Lung (tissue), 12 donors: ENCODE data around the gene RPS24. TPM values are rescaled to one million over a fixed set of nuclear protein-coding genes. Genes with fewer than 3 reads are reported as not detected.
"Not testable (repeated sequence)": the region's sequence is repeated elsewhere in the genome, so short reads cannot be mapped to it uniquely, and the experiment has no call there.

Source experiments
- ATAC-seq: fragments of 200-7000 bp; cut with Tn5 transposase; one replicate; pipeline ENCODE4 v1.9.1; 2020; ENCODE audit warnings: moderate number of reproducible peaks; ENCODE audit not compliant: insufficient read depth, low FRiP score
- DNase-seq, 3 donors: peaks; one replicate each; pipeline ENCODE4 v3.0.0-alpha.2; 2013 to 2017
- H3K27ac ChIP-seq, 2 donors: one replicate each; pipeline ENCODE4 v1.5.1; 2013; ENCODE audit warnings: mild to moderate bottlenecking in 2 of 2, moderate library complexity in 2 of 2, control low read depth in 1 of 2, inconsistent platforms in 1 of 2, low read depth in 1 of 2, low read length in 1 of 2
- H3K27me3 ChIP-seq, 3 donors: one replicate each; pipeline ENCODE4 v1.5.1; 2013; ENCODE audit warnings: low read length in 2 of 3; ENCODE audit not compliant: control insufficient read depth in 3 of 3, insufficient read depth in 3 of 3
- H3K36me3 ChIP-seq, 4 donors: one replicate each; pipeline ENCODE4 v1.5.1; 2013; ENCODE audit warnings: low read length in 4 of 4, mild to moderate bottlenecking in 1 of 4, moderate library complexity in 1 of 4; ENCODE audit not compliant: control insufficient read depth in 4 of 4, insufficient read depth in 4 of 4
- H3K4me1 ChIP-seq, 5 donors: one replicate each; pipeline ENCODE4 v1.5.1; 2013; ENCODE audit warnings: low read length in 5 of 5, mild to moderate bottlenecking in 2 of 5, moderate library complexity in 1 of 5; ENCODE audit not compliant: control insufficient read depth in 5 of 5, insufficient read depth in 5 of 5
- H3K4me3 ChIP-seq: one replicate; pipeline ENCODE4 v1.5.1; 2013; ENCODE audit warnings: mild to moderate bottlenecking, control low read depth, moderate library complexity
- H3K9ac ChIP-seq, 2 donors: one replicate each; pipeline ENCODE4 v1.5.1; 2013; ENCODE audit warnings: low read length in 2 of 2, control low read depth in 1 of 2; ENCODE audit not compliant: insufficient read depth in 1 of 2
- H3K9me3 ChIP-seq, 4 donors: one replicate each; pipeline ENCODE4 v1.5.1; 2013; ENCODE audit warnings: low read length in 3 of 4, mild to moderate bottlenecking in 1 of 4, moderate library complexity in 1 of 4; ENCODE audit not compliant: control insufficient read depth in 4 of 4, insufficient read depth in 3 of 4
- WGBS, 2 donors: extraction: QIAGEN DNeasy Blood & Tissue Kit; methylation state at CpG; one replicate each; pipeline ENCODE4 v1.1.7; 2013; 5-methylcytosine and 5-hydroxymethylcytosine counted together
- polyA plus RNA-seq, 2 donors: library from polyadenylated mRNA; stranded (reverse); fragments of 200-250 nt; gene quantifications; one replicate each; pipeline ENCODE4 v1.2.1, GENCODE V29; 2013
- total RNA-seq, 2 donors: library from RNA; depleted of rRNA in 1 of 2; stranded (reverse); fragments of >200 nt in 1 of 2; gene quantifications; one replicate each; pipeline ENCODE4 v1.2.1, GENCODE V29; 2014 to 2021
- TF ChIP-seq, protein P1 (sequence below): IDR thresholded peaks from 2 replicates; pipeline ENCODE4 v1.5.1; 2012; ENCODE audit warnings: mild to moderate bottlenecking; ENCODE audit errors: control extremely low read depth, extremely low read depth
- donor health status: control.
- donor health status: control.
- donor health status: Bipolar disorder and iron deficiency.
- donor health status: healthy.
- donor health status: DM: yes; HTN: yes; CAD: no.

RPS24 gene
- total and polyA plus RNA-seq, 4 donors, result 1,037 to 8,225 (median 2,823) TPM

DNA sequence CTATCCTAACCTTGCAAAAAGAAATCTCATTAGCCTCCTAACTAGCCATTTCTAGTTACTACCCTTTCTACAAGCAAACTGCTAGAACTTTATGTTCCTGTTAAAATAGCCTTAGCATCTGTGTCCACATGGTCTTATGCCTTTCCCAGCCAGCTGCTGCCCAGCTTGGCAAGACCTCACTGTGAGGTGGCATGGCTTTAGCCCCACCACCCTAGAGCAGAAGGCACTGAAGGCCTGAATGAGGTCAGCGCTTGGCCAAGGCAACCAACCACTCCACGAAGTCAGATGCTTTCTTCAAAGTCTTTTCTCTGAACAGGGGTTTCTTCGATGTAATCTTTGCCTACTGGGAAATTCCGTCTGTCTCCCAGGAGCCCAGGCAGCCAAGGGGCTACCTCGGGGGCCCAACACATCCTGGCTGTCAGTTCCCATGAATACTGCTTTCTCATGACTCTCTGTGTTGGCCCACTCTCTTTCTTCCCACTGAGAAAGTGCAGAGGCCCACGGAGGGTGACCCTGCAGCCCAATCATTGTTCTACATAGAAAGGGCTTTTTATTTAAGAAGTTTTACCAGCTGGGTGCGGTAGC lies 45.9 kb upstream of the RPS24 start:
- H3K4me3 ChIP-seq, result no peak overlapping the region
- H3K36me3 ChIP-seq, result peaks cover 32 to 52% (median 40%) of the 10 kb centered on the region in 4 donors
- ATAC-seq (no peak), DNase-seq (no peak)
- H3K9me3 ChIP-seq, result no peaks in the 10 kb centered on the region
- no peak overlapping the region for H3K27ac ChIP-seq
- H3K27me3 ChIP-seq, result no peaks in the 10 kb centered on the region
- TF ChIP-seq, protein P1, sequence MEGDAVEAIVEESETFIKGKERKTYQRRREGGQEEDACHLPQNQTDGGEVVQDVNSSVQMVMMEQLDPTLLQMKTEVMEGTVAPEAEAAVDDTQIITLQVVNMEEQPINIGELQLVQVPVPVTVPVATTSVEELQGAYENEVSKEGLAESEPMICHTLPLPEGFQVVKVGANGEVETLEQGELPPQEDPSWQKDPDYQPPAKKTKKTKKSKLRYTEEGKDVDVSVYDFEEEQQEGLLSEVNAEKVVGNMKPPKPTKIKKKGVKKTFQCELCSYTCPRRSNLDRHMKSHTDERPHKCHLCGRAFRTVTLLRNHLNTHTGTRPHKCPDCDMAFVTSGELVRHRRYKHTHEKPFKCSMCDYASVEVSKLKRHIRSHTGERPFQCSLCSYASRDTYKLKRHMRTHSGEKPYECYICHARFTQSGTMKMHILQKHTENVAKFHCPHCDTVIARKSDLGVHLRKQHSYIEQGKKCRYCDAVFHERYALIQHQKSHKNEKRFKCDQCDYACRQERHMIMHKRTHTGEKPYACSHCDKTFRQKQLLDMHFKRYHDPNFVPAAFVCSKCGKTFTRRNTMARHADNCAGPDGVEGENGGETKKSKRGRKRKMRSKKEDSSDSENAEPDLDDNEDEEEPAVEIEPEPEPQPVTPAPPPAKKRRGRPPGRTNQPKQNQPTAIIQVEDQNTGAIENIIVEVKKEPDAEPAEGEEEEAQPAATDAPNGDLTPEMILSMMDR, result no peak
- no peak overlapping the region for H3K9ac ChIP-seq
- H3K4me1 ChIP-seq, result no peaks in the 10 kb centered on the region
- 94 to 96% methylated on average over 7 of the region's 7 CpGs for WGBS, 2 donors

DNA sequence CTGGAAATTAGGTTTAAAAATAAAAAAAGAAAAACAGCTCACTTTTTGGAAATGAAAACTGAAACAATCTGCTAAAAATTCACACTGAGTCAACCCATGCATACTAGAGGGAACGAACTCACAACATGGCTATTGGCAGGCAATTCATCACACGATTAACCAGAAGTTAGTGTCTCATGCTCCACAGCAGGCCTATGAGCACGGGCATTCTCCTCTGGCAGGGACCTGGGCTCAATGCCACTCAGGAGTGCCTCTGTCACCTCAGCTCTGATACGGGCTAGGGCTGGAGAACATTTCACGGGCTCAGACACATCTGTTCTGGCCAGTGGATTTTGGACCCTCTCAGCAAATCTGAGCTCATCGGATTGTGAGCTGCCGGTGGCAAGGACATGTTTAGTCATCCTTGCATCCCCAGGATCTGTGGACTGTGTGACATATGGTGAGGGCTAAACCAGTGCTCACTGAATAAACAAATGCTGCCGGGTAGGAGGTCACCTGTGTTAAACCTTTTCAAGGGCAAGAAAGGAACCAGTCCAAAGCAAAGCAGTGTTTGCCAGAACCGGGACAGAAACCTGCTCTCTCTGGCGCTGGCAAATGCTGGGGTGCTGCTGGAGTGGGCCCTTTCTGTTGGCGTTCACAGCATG lies 44.5 kb upstream of the RPS24 start:
- peak overlapping the region in 1 of 2 donors; percentile 91 for H3K27ac ChIP-seq
- TF ChIP-seq, protein P1, result no peak
- no peaks in the 10 kb centered on the region for H3K27me3 ChIP-seq
- 93% methylated on average over 11 of the region's 11 CpGs for WGBS, 2 donors
- no peaks in the 10 kb centered on the region for H3K9me3 ChIP-seq
- no peak for DNase-seq
- H3K36me3 ChIP-seq, result peaks cover 36 to 54% (median 40%) of the 10 kb centered on the region in 4 donors
- H3K9ac ChIP-seq, result no peak overlapping the region
- H3K4me3 ChIP-seq, result no peak overlapping the region
- H3K4me1 ChIP-seq, result no peaks in the 10 kb centered on the region
- ATAC-seq, result no peak

DNA sequence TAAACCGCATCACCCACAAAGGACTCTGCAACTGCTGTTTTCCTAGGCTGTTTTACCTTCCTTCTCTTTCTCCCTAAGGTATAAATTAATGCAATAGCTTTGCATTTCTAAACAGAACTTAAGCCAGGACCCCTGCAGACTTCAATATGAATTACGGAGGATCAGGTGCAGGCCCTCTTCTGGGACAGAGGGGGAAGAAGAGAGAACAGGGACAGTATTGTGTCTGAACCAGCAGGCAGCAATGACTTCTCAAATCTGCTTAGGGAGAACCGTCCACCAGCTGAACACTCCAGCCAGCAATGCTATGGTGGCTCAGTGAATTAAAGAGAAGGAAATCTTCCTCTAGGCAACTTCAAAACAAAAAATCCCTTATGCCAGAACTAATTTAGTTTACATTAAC lies 40.0 kb upstream of the RPS24 start:
- WGBS, 2 donors, result 96 to 100% methylated on average over 3 of the region's 3 CpGs
- H3K36me3 ChIP-seq, result peaks cover 15 to 34% (median 24%) of the 10 kb centered on the region in 4 donors
- H3K4me3 ChIP-seq, result no peak overlapping the region
- H3K27ac ChIP-seq, result no peak overlapping the region
- no peaks in the 10 kb centered on the region for H3K27me3 ChIP-seq
- no peak overlapping the region for H3K9ac ChIP-seq
- H3K4me1 ChIP-seq, result no peaks in the 10 kb centered on the region
- ATAC-seq, result no peak
- TF ChIP-seq, protein P1, result no peak
- H3K9me3 ChIP-seq, result no peaks in the 10 kb centered on the region
- DNase-seq, result no peak

DNA sequence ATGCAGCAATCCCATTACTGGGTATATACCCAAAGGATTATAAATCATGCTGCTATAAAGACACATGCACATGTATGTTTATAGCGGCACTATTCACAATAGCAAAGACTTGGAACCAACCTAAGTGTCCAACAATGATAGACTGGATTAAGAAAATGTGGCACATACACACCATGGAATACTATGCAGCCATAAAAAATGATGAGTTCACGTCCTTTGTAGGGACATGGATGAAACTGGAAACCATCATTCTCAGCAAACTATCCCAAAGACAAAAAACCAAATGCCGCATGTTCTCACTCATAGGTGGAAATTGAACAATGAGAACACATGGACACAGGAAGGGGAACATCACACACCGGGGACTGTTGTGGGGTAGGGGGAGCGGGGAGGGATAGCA lies 34.9 kb upstream of the RPS24 start:
- H3K36me3 ChIP-seq, result peaks cover 22 to 38% (median 31%) of the 10 kb centered on the region in 4 donors
- not testable (repeated sequence) for H3K4me1 ChIP-seq

More for the DNA sequence above, 34.9 kb upstream of the RPS24 start:
- not testable (repeated sequence) for DNase-seq, ATAC-seq, H3K4me3 ChIP-seq, H3K9me3 ChIP-seq, H3K27ac ChIP-seq, H3K27me3 ChIP-seq, H3K9ac ChIP-seq
- WGBS, 2 donors, result 98 to 99% methylated on average over 5 of the region's 5 CpGs
